ENCODE data around the gene RTN4RL1. TPM values are rescaled to one million over a fixed set of nuclear protein-coding genes. Genes with fewer than 3 reads are reported as not detected.

RTN4RL1 gene
- total RNA-seq, 1 donor from 2014 or later, result 3.7 TPM

- TF ChIP-seq POLR2AphosphoS5 (IDR thresholded peaks at IDR 0.05; ENCODE audit: insufficient read depth in 1 of 2, low read depth in 1 of 2) (peak; percentile 31 to 71), CTCF (IDR thresholded peaks at IDR 0.05) (no peak)
- peak overlapping the region; percentile 7 to 34 for H3K4me3 ChIP-seq
- peaks cover 22% of the 10 kb centered on the region for H3K4me1 ChIP-seq
- intact Hi-C loops (cut with DNase I), result no loop called here
- no peaks in the 10 kb centered on the region for H3K9me3 ChIP-seq
- DNase-seq (ENCODE audit: extremely low spot score in 2 of 2), result no peak
- no peaks in the 10 kb centered on the region for H3K27me3 ChIP-seq
- H3K36me3 ChIP-seq, result no peaks in the 10 kb centered on the region
- H3K27ac ChIP-seq, result peak overlapping the region; percentile 74
These were observed 13.4 kb downstream of the RTN4RL1 start for GRCh38 chr17:2011411-2012371.

GRCh38 chr17:2009737-2010136 lies 15.4 kb downstream of the RTN4RL1 start:
- H3K36me3 ChIP-seq, result no peaks in the 10 kb centered on the region
- H3K4me3 ChIP-seq, result no peak overlapping the region
- peaks cover 22% of the 10 kb centered on the region for H3K4me1 ChIP-seq
- H3K27me3 ChIP-seq, result no peaks in the 10 kb centered on the region
- intact Hi-C loops (cut with DNase I), result no loop called here
- H3K27ac ChIP-seq, result no peak overlapping the region
- no peak for DNase-seq (ENCODE audit: extremely low spot score in 2 of 2)
- H3K9me3 ChIP-seq, result no peaks in the 10 kb centered on the region
- no peak for TF ChIP-seq POLR2AphosphoS5 (IDR thresholded peaks at IDR 0.05; ENCODE audit: insufficient read depth in 1 of 2, low read depth in 1 of 2)
- no peak for TF ChIP-seq CTCF (IDR thresholded peaks at IDR 0.05)
- TF ChIP-seq POLR2A (IDR thresholded peaks at IDR 0.05), result no peak

GRCh38 chr17:2008332-2009126 lies 16.6 kb downstream of the RTN4RL1 start:
- H3K4me1 ChIP-seq, result peaks cover 22% of the 10 kb centered on the region
- H3K27ac ChIP-seq, result no peak overlapping the region
- TF ChIP-seq POLR2A (IDR thresholded peaks at IDR 0.05), result no peak
- no peak for TF ChIP-seq POLR2AphosphoS5 (IDR thresholded peaks at IDR 0.05; ENCODE audit: insufficient read depth in 1 of 2, low read depth in 1 of 2)
- no peak for TF ChIP-seq CTCF (IDR thresholded peaks at IDR 0.05)
- intact Hi-C loops (cut with DNase I), result no loop called here
- no peaks in the 10 kb centered on the region for H3K9me3 ChIP-seq
- no peaks in the 10 kb centered on the region for H3K27me3 ChIP-seq
- no peak overlapping the region for H3K4me3 ChIP-seq
- no peak for DNase-seq (ENCODE audit: extremely low spot score in 2 of 2)
- H3K36me3 ChIP-seq, result no peaks in the 10 kb centered on the region

GRCh38 chr17:2004435-2004952 lies 20.6 kb downstream of the RTN4RL1 start:
- no peak for DNase-seq (ENCODE audit: extremely low spot score in 2 of 2)
- H3K36me3 ChIP-seq, result no peaks in the 10 kb centered on the region
- H3K9me3 ChIP-seq, result no peaks in the 10 kb centered on the region
- no peak overlapping the region for H3K4me3 ChIP-seq
- no peak for TF ChIP-seq CTCF (IDR thresholded peaks at IDR 0.05)
- intact Hi-C loops (cut with DNase I), result no loop called here
- H3K27me3 ChIP-seq, result no peaks in the 10 kb centered on the region
- H3K27ac ChIP-seq, result no peak overlapping the region
- H3K4me1 ChIP-seq, result peaks cover 18% of the 10 kb centered on the region

Measured in vagina (tissue), 2 donors.